ENCODE results near the gene SEPTIN1.
A peak's percentile ranks its signal among the peaks of the same experiment; 100 is the strongest.

GRCh38 chr16:30378236-30379157 lies 3.9 kb downstream of the SEPTIN1 start:
- TF ChIP-seq CTCF (IDR thresholded peaks at IDR 0.05) (peak in 1 of 6 experiments; percentile 18), POLR2A (IDR thresholded peaks at IDR 0.05) (peak in 2 of 4 donors; percentile 30 to 83)

Measured in esophagus squamous epithelium (tissue), 4 donors.